GM18868 (cell line): Measurements from ENCODE around the gene EHBP1.
"Not testable (repeated sequence)": the region's sequence is repeated elsewhere in the genome, so short reads cannot be mapped to it uniquely, and the experiment has no call there.

ENCODE experiments used
- ATAC-seq: cut with Tn5 transposase; IDR thresholded peaks from one replicate; pipeline ENCODE4 v1.9.1; 2021; ENCODE audit warnings: mild to moderate bottlenecking, moderate library complexity; ENCODE audit not compliant: unreplicated experiment

The EHBP1 gene

DNA sequence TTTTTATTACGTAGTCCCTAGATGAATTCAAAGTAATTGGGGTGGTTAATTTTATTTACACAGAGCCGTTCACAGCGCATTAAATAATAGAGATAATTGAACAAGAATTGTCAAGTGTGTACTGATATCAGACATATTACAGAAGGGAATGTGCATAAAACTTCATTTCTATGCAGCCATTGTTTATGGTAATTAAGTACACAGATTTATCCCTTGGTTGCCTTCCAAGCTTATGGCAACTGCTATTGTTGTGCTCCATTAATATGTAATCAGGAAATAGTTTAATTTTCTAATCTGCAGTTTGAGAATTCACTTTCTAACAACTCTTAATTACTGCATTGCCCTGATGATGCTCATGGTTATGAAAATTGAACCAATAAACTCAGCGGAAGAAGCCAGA, 297.8 kb downstream of the EHBP1 start:
- no peak for ATAC-seq

DNA sequence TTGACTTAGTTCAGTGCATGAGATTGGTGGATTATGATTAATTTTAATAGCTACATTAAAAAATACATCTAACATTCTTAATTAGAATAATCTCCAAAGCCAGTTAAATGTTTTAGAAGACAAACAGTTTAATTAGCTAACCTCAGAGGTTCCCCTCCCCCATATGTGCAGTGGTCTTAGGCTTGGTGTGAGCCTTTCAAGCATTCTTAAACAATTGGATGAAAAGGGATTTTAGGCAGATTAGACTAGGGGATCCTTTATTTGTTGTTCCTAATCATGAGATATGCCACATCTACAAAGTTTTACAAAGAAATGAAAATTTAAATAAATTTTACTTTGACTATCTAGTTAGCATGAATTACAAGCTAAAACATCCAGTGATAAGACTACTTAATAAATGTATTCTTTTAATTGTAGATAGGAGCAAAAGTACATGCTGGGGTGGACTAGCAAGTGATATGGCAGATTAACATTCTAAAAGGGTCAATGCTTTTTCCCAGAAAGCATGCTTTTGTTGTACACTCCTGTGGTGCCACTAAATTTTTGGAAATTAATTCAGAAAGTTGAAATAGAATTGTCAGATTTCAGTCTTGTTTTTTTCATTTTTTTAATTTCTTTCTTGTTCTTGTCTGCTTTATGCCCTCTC, 302.4 kb downstream of the EHBP1 start:
- ATAC-seq: no peak

DNA sequence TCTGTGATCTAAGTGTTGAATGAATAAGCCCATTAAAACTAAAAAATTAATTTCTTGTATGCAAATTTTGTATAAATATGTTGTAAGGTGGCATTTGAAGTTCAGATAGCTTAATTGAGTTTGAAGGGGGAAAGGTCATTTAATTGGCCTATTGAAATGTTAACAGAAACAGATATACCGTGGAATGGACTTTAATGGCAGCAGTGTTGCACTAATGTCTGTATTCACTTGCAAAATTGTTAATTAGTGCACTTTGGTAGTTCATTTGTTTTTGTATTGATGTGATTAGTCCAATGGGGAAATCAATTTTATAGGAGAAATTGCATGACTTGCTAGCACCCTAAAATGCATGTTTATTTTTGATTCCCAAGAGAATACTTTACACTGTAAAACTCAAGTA, 303.3 kb downstream of the EHBP1 start:
- ATAC-seq: no peak

DNA sequence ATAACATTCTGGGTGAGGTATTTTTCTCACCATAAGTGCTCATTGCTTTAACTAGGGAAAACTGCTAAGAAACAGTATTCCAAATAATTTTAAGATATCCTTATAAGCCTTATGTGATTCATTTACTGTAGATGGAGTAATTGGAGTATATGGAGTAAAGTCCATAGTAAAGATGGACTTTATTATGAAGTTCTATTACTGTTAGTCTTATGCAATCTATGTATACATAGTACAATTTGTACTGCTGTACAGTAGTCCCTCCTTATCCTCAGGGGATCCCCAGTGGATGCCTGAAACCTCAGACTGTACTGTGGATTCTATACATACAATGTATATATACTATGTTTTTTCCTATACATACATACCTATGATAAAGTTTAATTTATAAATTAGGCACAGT, 304.0 kb downstream of the EHBP1 start:
- ATAC-seq: no peak

DNA sequence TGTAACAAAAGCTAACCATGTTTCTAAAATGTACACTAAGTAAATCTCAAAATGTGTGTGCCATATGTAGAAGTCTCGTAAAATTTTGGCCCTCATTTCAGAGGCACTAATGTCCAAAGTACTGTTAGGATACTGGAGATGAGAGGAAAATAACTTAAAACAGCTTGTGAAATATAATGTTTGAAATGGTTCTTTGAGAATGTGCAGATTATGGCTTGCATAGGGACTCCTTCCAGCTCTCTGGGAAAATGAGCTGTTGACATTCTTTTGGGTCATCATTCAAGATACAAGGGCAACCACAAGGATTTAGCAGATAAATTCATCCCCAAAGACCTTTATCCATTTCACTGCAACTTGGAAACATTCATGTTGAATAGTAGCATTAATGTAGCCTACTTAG, 307.0 kb downstream of the EHBP1 start:
- no peak for ATAC-seq

DNA sequence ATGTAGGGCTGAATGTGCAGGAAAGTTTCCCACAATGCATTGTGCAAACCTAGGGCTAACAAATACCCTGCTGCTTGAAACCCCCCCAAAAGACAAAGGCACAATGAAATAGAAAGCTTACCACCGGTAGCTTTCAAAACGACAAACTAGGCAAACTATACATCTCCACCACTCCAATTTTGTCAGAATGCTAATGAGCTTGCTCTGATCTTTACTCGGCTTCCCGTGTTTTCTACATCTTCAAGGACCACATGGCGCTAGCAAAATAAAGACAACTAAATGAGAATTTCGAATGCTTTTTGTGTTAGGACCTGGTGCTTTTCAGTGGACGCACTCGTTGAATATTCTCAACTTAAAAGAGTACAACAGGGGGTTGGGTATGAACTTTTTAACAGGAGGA, 307.9 kb downstream of the EHBP1 start:
- no peak for ATAC-seq

DNA sequence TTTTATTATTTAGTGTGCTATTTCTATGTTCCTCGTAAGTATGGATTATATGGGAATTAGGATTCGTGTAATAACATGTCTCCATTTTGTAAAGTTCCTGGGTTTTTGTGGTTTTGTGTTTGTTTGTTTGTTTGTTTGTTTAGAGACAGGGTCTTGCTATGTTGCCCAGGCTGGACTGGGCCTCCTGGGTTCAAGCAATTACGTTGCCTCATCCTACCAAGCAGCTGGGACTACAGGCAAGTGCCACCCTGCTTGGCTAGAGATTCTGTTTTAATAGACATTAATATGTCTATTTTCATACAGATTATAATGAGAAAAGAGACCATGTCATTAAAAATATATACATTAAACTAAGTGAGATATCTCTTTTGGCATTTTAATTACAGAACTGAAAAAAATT, 309.9 kb downstream of the EHBP1 start:
- ATAC-seq: no peak

DNA sequence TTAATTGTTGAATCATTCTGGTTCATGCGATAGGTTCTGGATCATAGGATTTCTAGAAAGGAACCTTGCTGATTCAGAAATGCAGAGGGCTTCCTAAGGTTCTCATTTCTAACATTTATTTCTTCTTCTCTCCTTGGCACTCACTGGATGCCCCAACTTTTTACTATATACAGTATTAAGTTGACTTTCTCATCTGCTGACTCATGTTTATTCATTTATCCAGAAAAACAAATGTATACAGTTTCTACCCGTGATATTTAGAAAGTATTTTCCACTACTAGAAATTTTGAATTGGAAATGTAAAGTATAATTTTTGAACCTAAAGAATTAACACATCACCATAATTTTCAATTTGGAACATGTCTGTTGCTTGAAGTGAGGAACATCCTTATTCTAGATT, 312.9 kb downstream of the EHBP1 start:
- no peak for ATAC-seq

DNA sequence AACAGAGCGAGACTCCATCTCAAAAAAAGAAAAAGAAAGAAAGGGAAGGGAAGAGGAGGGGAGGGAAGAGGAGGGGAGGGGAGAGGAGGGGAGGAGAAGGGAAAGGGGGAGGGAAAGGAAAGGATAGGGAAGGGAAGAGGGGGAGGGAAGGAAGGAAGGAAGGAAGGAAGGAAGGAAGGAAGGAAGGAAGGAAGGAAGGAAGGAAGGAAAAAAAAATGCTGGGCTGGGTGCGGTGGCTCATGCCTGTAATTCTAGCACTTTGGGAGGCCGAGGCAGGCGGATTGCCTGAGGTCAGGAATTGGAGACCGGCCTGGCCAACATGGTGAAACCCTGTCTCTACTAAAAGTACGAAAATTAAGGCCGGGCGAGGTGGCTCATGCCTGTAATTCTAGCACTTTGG, 314.2 kb downstream of the EHBP1 start:
- ATAC-seq: not testable (repeated sequence)

DNA sequence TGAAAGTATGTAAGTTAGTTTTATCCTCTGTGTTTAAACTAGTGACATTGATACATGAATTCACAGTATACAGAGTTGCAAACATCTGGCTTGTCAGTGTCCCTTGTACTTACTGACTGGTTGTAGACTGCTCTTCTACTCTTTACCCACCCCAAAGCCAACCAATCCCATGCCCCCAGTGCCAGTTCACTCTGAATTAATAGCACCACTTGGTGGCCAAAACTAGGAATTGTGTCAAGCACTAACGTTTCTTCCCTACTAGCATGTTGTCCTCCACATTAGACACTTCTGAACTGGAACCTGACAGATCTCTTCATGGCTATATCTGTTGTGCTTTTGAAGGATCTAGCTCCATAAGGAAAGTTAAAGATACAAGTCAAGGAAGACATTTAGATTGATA, 317.9 kb downstream of the EHBP1 start:
- ATAC-seq: peak; percentile 67

DNA sequence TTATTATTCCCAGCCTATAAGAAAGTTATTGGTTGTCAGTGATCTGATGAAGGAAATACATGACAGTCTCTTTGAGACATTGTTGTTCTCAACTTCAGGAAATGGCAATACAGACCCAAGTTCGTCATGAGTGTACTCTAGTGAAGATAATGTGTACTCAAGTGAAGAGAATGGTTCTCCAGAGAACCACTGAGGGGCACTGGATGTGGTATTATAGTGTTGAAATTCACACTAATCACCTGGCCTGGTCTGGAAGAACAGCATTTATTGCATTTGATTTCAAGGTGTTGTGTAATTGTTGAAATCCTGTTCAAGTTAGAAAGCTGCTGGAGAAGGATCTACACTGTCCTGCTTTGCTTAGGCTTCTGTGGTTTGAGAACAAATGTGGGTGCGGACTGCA, 321.7 kb downstream of the EHBP1 start:
- ATAC-seq: no peak

DNA sequence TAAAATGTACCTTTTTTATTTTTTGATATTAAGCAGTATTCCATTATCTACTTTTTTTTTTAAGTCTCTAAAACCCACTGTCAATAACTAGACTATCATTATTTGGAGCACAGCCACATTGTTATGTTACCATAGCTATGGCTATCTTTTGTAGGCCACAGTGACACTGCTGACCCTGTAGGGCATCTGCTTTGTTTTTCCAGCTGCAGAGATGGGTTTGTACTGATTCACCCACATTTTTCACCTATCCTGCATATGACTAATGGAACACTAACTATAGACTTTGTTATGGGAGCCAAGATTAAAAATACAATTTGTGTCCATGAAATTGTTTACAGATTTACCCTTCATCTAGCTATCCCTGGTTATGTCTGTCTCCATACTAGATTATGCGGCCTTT, 323.5 kb downstream of the EHBP1 start:
- no peak for ATAC-seq

DNA sequence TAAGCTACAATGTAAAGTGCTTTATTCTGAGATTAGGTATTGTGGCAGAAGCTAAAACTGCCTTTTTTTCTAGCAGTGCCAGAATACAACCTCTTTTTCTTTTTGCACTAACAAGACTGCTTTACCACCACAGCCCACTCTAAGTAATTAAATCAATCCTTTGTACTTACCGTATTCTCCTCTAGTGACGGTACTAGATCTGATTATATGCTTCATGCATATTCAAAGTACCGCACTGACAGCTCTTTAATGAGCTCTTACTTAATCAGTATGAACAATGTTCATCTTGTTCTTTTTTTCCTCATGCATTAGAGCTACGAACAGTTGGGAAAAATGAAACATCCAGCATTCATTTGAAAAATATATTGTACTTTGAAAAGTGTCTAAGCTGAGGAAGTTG, 329.0 kb downstream of the EHBP1 start:
- ATAC-seq: no peak

DNA sequence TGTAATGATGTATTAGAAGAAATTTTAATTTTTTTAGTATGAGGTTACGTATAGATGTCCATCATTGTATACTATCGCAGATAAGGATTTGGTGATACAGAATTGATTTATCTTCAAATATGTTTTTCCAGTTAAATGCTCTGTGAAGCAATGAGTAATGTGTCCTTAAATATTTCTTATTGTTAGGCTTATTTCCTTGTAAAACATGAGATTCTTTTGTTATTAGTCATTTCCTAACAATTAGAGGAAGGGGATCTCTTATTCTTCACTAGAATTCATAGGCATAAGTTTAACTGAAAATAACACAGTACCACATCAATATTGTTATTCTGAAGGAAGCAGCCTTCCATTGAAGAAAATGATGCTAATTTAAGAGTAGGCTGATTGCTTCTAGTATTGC, 329.7 kb downstream of the EHBP1 start:
- ATAC-seq: no peak

DNA sequence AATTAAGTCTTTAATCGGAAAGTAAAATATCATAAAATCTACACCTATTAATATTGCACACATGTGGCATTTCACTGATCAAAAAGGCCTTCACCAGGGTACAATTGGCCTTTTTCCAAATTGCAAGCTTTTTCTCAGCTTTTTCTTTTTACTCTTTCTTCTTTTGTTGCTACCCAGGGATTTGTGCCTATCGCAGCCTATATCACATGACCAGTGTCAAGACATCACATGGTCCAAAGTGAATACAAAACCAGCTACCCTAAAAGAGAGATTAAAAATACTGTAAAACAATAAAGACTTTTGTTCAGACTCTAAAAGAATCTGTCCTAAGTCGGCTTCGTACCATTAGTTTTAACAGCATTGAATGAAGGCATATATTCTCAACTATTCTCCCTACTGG, 330.1 kb downstream of the EHBP1 start:
- no peak for ATAC-seq

DNA sequence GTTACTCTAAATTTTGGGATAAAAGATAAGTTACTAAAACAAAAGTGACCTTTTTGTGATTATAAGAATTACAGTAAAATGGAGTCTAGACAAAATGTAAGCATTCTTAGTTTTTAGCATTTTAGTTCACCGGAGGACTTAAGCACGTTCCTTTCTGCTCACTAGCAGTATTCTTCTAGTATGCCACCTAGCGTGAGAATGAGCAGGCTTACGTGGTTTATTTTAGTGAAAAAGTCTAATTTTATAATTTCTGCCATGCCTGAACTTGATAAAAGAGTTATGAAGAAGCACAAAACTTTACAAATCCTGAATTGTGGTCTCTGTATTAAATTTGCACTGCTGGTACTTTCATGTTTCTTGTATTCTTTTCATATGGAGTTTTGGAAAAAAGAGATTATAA, 332.5 kb downstream of the EHBP1 start:
- no peak for ATAC-seq

DNA sequence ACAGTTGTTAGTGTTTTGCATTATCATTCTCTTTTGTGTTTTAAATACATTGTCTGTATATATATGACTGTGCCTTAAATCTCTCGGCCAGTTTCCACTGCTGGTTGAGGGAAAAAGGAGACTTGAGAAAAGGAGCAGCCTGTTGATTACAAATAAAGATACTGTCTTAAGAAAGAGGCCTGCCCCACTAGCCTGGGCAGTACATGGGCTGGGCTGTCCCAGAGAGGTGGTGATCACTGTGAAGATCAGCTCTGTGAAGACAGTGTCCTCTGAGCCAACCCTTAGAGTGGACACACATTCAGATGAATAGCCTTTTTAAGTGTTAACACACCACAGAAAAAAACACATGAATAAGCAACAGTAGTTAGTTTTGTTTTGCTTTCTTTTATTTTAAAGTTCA, 335.1 kb downstream of the EHBP1 start:
- no peak for ATAC-seq

DNA sequence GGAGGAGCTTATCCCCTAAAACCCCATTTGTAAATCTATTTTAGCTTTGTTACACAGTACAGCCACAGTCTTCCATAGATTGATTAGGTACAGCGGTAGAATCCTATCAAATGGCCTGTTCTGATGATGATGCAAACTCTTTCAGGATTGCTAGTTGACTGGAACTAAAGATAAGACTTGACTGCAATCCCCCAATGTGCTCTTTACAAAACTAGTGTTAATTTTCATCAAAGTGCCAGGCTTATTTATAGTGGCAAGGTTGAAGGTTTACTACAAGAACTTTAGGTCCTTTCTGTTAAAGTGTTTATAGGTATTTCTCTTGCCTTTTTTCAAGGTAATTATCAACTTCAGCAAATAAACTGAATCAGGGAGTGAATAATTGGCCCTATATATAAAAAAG, 336.1 kb downstream of the EHBP1 start:
- ATAC-seq: no peak

DNA sequence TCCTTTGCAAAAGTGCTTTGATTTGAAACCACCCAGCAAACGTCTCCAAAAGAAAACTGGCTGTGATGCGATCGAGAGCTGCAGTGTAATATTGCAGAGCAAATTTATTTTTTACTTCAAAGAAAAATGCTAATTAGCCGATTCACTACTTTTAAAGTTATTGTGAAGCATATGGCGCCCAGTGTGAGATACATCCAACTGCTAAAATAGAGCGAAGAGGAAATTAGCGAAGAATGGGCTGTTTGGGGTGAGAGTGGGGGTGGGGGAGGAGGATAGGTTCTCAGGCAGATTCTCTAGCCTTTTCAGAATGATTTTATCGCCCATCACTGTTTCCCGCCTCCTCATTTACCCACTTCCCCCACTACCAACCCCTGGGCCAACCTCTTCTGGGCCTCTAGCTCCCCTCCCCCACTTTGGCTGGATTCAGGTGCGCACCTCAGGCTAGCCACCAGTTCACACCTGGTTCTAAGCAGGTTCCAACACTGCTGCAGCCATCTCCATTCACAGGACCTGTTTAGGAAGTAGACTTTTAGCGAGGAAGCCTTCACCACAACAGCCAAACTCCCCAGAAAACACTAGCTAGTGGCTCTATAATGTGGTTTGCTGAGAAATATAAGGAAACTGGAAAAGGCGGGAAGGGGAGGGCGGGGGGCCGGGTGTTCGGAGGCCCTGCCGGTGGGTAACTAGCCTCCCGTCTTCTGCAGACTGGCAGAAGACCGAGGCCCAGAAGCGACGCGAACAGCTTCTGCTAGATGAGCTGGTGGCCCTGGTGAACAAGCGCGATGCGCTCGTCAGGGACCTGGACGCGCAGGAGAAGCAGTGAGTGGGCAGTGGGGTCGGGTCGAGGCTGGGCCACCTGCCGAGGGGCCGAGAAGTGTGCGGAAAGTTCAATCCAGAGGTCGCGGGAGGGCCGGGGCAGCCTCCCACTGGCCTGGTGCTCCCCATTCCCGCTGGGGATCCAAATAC, 339.1 kb downstream of the EHBP1 start:
- ATAC-seq: no peak

DNA sequence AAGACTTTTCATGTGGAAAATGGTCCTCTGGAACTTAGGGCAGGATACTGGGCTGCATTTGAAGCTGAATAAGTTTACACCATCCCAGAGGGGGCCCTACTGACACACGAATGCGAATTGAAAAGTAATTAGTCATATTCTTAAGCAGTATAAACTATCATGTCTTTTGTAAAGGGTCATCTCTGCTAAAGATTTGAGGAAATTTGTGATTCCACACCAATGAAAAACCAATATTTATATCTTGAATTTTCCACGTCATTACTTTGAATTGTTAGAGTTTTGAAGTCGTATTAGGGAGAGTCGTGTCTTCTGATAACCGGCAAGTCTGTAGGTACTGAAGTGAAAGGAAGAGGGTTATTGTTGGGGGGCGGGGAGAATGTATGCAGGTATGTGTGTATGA, 341.0 kb downstream of the EHBP1 start:
- no peak for ATAC-seq

DNA sequence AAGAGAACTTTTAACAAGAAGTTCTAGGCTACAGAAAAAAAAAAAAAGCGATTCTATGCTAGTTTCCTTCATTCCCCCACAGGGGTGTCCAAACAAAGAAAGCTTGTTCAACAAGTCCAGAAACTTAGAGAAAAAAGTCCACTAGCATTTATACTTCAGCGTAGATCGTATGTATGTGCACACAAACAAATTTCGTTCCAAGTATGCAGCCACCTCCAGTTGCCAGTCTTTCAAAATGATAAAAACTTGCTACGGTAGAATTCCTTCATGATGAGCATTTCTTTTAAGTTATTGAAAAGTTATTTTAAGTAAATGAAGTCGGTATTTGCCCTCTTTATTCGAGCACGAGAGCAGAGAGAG, 341.4 kb downstream of the EHBP1 start:
- ATAC-seq: no peak
